Calu3 (cell line): ENCODE results near the gene CDC42EP1. TPM values are rescaled to one million over a fixed set of nuclear protein-coding genes. Genes with fewer than 3 reads are reported as not detected.

Experiments used
- BruUV-seq: library from RNA; stranded (reverse); fragments of 400-500 nt; replicated peaks from 2 replicates; lab custom pipeline; 2021; lab: Mats Ljungman, UMichigan
- CTCF ChIA-PET: fragments of 300-600 bp; sonication (Branson Sonifier 250); formaldehyde crosslinking; loops from one replicate; lab custom pipeline; 2022; ENCODE audit warnings: antibody characterized with exemption; lab: Charles Lee
- DNase-seq: peaks from one replicate; pipeline ENCODE4 v3.0.0; 2022
- H3K27ac Mint-ChIP-seq: one replicate; pipeline ENCODE4 v1.8.0; 2022; ENCODE audit warnings: mixed read lengths; ENCODE audit not compliant: unreplicated experiment
- H3K27me3 Mint-ChIP-seq: one replicate; pipeline ENCODE4 v1.8.0; 2022; ENCODE audit warnings: mixed read lengths; ENCODE audit not compliant: unreplicated experiment
- H3K36me3 Mint-ChIP-seq: one replicate; pipeline ENCODE4 v1.8.0; 2022; ENCODE audit warnings: mild to moderate bottlenecking, moderate library complexity, mixed read lengths; ENCODE audit not compliant: insufficient read depth, unreplicated experiment
- H3K4me1 Mint-ChIP-seq: one replicate; pipeline ENCODE4 v1.8.0; 2022; ENCODE audit warnings: mild to moderate bottlenecking, low read depth, mixed read lengths; ENCODE audit not compliant: unreplicated experiment
- H3K4me3 Mint-ChIP-seq: one replicate; pipeline ENCODE4 v1.8.0; 2022; ENCODE audit warnings: mild to moderate bottlenecking, low read depth, moderate library complexity, mixed read lengths; ENCODE audit not compliant: unreplicated experiment
- H3K9me3 Mint-ChIP-seq: one replicate; pipeline ENCODE4 v1.8.0; 2022; ENCODE audit warnings: low read depth, mixed read lengths; ENCODE audit not compliant: unreplicated experiment
- intact Hi-C: fragments of 100-400 bp; cut with micrococcal nuclease; formaldehyde crosslinking; loops from one replicate; pipeline ENCODE4 v1.10.0; 2022; ENCODE audit not compliant: unreplicated experiment
- total RNA-seq: library from RNA; stranded (reverse); gene quantifications from 2 replicates; pipeline ENCODE4 v1.2.3, GENCODE V29; 2022
- TF ChIP-seq, protein P1 (sequence below): fragments of 200-600 bp; IDR thresholded peaks from one replicate; pipeline ENCODE4 v1.8.0; 2022; ENCODE audit warnings: antibody characterized with exemption; ENCODE audit not compliant: unreplicated experiment

Gene CDC42EP1
- total RNA-seq, 1 experiment from 2014 or later: 162 TPM

DNA sequence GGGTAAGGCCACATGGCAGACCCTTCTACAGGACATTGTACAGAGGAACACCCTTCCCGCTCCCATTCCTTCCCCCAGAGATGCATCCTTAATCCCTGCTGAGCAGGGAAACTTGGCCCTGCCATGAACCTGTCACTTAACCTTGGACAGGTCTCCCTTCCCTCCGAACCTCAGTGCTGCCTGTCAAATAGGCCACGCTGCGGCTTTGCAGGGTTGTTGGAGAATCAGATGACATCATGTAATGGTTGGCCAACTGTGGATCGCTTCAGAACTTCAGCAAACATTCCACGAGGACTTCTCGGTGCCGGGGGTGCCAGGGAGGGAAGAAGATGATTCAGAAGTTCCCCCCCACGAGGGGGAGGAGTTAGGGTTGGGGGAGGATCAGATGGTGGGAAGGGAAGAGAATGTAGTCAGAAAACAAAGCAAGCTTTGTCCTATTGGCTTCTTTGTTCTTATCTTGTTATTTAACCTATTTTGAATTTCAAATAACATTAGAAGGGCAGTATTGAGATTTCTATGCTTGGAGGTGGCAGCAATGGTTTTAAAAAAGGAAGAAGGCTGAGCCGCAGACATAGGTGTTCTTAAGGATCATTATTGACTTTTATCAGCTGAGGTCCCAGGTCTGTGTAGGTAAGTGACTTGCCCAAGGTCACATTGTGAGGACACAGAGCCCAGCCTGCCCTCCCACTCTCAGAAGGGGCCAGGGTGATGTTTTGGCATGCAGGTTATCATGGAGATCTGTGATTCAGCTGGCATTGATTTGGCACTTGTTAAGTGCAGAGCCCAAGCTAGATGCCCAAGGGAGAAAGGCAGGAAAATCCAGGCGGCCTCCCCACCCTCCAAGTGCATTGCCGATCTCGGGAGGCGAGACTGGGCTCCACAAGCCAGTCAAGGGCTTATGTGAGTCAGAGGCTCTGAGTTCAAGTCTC is 3.1 kb downstream of the CDC42EP1 start:
- peak; percentile 95 for DNase-seq
- TF ChIP-seq, protein P1, sequence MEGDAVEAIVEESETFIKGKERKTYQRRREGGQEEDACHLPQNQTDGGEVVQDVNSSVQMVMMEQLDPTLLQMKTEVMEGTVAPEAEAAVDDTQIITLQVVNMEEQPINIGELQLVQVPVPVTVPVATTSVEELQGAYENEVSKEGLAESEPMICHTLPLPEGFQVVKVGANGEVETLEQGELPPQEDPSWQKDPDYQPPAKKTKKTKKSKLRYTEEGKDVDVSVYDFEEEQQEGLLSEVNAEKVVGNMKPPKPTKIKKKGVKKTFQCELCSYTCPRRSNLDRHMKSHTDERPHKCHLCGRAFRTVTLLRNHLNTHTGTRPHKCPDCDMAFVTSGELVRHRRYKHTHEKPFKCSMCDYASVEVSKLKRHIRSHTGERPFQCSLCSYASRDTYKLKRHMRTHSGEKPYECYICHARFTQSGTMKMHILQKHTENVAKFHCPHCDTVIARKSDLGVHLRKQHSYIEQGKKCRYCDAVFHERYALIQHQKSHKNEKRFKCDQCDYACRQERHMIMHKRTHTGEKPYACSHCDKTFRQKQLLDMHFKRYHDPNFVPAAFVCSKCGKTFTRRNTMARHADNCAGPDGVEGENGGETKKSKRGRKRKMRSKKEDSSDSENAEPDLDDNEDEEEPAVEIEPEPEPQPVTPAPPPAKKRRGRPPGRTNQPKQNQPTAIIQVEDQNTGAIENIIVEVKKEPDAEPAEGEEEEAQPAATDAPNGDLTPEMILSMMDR: no peak
- Mint-ChIP-seq H3K9me3 (no peaks in the 10 kb centered on the region), H3K4me1 (peaks cover 82% of the 10 kb centered on the region), H3K27me3 (no peaks in the 10 kb centered on the region), H3K27ac (peak overlapping the region; percentile 100), H3K4me3 (peak overlapping the region; percentile 87), H3K36me3 (peaks cover 99% of the 10 kb centered on the region)
- no TSS peak for BruUV-seq
- intact Hi-C loops: no loop called here
- CTCF ChIA-PET: interaction anchor here (0.6 to 2.3 kb wide), 16 partner anchors 13 to 334 kb away, joined by 3 to 28 read pairs (median 4); no protein-coding TSS in a partner anchor

DNA sequence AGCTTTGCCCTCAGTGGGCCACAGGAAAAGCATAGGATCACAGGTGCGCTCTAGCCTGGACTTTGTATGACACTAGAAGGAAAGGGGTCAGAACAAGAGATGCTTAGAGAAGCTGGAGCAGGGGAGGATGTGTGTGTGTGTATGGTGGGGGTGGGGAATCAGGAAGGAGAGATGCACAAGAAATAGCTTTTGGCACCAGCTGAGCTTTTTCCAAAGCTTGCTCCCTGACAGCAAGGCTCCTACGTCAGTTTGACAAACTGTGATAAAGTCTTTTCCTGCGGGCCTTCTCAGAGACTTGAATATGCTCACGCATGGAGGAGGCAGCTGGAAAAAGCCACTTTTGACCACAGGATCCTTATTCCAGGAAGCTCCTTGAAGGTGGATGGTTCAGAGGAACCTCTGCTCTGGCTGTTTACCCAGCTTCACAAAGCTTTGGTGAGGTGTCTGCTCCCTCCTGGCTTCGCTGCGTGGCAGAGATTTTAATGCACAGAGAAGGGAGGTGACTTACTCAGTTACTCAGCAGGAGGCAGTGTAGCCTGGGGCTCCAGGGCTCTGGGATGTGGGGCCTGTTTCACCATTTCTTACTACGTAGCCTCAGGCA is 3.9 kb downstream of the CDC42EP1 start:
- TF ChIP-seq, protein P1: no peak
- Mint-ChIP-seq H3K4me3 (peak overlapping the region; percentile 87), H3K36me3 (peaks cover 99% of the 10 kb centered on the region), H3K4me1 (peaks cover 81% of the 10 kb centered on the region), H3K27ac (peak overlapping the region; percentile 100), H3K27me3 (no peaks in the 10 kb centered on the region), H3K9me3 (no peaks in the 10 kb centered on the region)
- BruUV-seq: no TSS peak
- DNase-seq: no peak
- CTCF ChIA-PET: interaction anchor here (0.7 to 2.3 kb wide), 11 partner anchors 14 to 92 kb away, joined by 3 to 28 read pairs (median 7); no protein-coding TSS in a partner anchor
- intact Hi-C loops: no loop called here

DNA sequence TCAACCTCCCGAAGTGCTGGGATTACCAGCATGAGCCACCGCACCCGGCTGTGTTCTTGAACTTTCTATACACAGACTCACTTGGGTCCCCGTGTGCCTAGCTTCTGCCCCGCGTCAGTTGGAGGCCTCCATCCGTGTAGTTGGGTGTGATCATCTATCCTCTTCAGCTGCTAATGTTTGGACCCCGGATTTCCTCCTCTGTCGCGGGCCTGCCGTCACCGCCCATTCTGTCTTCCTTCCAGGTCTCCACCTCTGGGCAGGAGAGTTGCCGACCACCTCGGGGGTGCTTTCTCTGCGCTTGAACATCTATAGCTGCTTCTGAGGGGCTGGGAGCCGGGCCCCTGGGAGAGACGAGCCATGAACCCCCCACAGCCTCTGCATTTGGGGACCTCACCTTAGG is 5.5 kb downstream of the CDC42EP1 start:
- DNase-seq: no peak
- Mint-ChIP-seq H3K27ac (peak overlapping the region; percentile 100), H3K4me3 (peak overlapping the region; percentile 87), H3K4me1 (peaks cover 91% of the 10 kb centered on the region), H3K36me3 (peaks cover 100% of the 10 kb centered on the region), H3K9me3 (no peaks in the 10 kb centered on the region), H3K27me3 (no peaks in the 10 kb centered on the region)
- BruUV-seq: no TSS peak
- CTCF ChIA-PET: interaction anchor here (0.6 to 5.7 kb wide), 9 partner anchors 9 to 46 kb away, joined by 3 to 48 read pairs (median 7); partner anchors contain the start of gene CARD10
- TF ChIP-seq, protein P1: no peak
- intact Hi-C loops: no loop called here

DNA sequence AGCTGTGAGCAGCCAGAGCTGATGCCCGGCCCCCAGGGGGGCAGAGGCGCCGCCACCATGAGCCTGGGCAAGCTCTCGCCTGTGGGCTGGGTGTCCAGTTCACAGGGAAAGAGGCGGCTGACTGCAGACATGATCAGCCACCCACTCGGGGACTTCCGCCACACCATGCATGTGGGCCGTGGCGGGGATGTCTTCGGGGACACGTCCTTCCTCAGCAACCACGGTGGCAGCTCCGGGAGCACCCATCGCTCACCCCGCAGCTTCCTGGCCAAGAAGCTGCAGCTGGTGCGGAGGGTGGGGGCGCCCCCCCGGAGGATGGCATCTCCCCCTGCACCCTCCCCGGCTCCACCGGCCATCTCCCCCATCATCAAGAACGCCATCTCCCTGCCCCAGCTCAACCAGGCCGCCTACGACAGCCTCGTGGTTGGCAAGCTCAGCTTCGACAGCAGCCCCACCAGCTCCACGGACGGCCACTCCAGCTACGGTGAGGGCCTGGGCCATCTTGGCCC is 6.1 kb downstream of the CDC42EP1 start:
- Mint-ChIP-seq H3K4me3 (peak overlapping the region; percentile 87), H3K36me3 (peaks cover 100% of the 10 kb centered on the region), H3K4me1 (peaks cover 97% of the 10 kb centered on the region), H3K27ac (peak overlapping the region; percentile 100), H3K9me3 (no peaks in the 10 kb centered on the region), H3K27me3 (no peaks in the 10 kb centered on the region)
- BruUV-seq: no TSS peak
- intact Hi-C loops: no loop called here
- TF ChIP-seq, protein P1: no peak
- CTCF ChIA-PET: interaction anchor here (0.6 to 5.7 kb wide), 12 partner anchors 9 to 47 kb away, joined by 3 to 51 read pairs (median 16); partner anchors contain the start of genes CARD10 and GGA1
- no peak for DNase-seq
